HTR-8/SVneo (cell line): ENCODE measurements around the gene LETM1.
"Not testable (repeated sequence)": the region's sequence is repeated elsewhere in the genome, so short reads cannot be mapped to it uniquely, and the experiment has no call there.

ENCODE experiments used
- DNase-seq: peaks from one replicate; pipeline ENCODE4 v3.0.0; 2011; ENCODE audit warnings: low spot score, mixed read lengths; ENCODE audit not compliant: insufficient read length
- FAIRE-seq: peaks from 2 replicates; lab custom pipeline; 2011; peaks lifted over from hg19 to GRCh38; lab: Jason Lieb, UNC

The LETM1 gene

DNA sequence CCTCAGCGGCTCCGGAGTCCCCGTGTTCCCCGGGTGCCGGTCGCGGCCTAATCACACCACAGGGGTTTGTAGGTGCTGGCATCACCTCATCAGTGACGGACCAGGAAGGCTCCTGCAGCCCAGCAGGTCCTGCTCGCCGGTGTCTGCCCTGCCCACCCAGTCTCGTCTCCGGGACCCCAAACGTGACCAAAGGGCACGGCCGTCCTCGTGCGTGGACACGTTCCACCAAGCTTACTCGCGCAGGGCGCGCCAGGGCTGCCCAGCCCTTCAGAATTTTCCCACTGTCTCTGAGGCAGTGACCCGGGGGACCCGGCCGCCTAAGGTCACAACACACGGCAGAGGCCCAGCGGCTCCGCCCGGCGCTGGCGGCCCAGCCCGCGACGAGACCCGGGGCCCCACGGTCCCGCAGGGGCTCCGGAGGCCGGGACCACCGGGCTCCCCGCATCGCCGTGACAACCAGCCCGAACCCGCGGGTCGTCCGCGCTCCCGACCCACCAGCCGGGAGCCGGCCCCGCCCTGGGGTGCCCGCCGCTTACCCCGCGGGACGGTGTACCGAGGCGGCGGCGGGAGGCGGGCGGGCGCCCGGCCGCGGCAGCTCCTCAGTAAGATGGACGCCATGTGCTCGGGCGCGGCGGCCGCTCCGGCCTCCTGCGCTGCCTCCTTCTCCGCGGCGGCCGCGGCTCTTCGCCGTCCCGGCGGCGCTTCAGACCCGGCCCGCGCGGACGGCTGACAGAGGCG lies 454 bp downstream of the LETM1 start:
- FAIRE-seq: no peak
- DNase-seq: peak; percentile 31

DNA sequence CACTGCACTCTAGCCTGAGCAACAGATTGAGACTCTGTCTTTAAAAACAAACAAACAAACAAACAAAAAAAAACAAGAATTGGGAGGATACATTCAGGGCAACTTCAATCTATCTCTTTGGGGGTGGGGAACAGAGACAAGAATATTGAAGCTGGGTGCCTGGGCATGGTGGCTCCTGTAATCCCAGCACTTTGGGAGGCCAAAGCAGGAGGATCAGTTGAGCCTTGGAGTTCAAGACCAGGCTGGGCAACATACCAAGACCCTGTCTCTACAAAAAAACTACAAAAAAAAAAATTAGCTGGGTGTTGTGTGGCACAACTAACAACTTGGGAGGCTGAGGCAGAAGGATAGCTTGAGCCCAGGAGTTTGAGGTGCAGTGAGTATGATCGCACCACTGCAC lies 1.2 kb downstream of the LETM1 start:
- FAIRE-seq (no peak), DNase-seq (no peak)

- no peak for FAIRE-seq
- DNase-seq: no peak
Observed at GRCh38 chr4:1852904-1853623, 2.9 kb downstream of the LETM1 start.

- no peak for DNase-seq
- FAIRE-seq: no peak
Observed at GRCh38 chr4:1851575-1852410, 4.2 kb downstream of the LETM1 start.

- DNase-seq: no peak
- no peak for FAIRE-seq
Observed at GRCh38 chr4:1851160-1851559, 4.8 kb downstream of the LETM1 start.

DNA sequence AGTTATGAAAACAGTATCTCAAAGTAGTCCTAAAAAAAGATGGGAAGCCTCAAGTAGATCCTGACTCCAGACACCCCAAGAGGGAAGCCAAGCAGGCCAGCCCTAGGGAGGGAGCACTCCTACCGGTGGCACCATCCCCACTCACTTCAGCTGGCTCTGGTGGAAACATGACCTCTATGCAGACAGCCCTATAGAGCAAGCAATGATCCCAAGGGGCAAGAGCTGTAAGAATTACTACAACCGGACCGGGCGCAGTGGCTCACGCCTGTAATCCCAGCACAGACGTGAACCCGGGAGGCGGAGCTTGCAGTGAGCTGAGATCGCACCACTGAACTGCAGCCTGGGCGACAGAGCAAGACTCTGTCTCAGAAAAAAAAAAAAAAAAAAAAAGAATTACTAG lies 5.7 kb downstream of the LETM1 start:
- DNase-seq (no peak), FAIRE-seq (no peak)

DNA sequence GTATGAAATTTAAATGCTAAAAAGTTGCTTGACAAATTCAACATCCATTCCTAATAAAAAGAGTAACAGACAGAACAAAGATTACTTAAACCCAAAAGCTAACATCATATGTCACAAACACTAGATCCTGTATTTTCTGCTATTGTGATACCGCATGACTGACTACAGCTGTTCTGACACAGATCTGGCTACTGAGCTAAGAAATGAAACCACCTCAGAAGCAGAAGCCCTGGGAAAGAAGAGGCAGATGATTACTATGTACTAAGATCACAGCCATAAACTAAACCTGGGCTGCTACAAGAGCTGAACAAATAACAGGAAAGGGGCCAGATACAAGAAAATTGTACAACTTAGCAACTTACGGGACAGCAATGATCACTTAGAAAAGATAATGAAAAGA lies 9.4 kb downstream of the LETM1 start:
- FAIRE-seq (no peak), DNase-seq (no peak)

DNA sequence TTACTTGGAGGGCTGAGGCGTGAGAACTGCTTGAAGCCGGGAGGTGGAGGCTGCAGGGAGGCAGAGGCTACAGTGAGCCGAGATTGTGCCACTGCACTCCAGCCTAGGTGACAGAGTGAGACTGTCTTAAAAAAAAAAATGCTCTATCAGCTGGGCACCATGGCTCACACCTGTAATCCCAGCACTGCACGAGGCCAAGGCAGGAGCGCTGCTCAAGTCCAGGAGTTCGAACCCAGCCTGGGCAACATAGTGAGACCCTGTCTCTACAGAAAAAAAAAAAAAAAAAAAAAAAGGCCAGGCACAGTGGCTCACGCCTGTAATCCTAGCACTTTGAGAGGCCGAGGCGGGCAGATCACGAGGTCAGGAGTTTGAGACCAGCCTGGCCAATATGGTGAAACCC lies 11.3 kb downstream of the LETM1 start:
- not testable (repeated sequence) for FAIRE-seq

GRCh38 chr4:1843852-1844251 lies 12.1 kb downstream of the LETM1 start:
- peak; percentile 60 for FAIRE-seq
- DNase-seq: no peak

More for the DNA sequence above, 11.3 kb downstream of the LETM1 start:
- not testable (repeated sequence) for DNase-seq

DNA sequence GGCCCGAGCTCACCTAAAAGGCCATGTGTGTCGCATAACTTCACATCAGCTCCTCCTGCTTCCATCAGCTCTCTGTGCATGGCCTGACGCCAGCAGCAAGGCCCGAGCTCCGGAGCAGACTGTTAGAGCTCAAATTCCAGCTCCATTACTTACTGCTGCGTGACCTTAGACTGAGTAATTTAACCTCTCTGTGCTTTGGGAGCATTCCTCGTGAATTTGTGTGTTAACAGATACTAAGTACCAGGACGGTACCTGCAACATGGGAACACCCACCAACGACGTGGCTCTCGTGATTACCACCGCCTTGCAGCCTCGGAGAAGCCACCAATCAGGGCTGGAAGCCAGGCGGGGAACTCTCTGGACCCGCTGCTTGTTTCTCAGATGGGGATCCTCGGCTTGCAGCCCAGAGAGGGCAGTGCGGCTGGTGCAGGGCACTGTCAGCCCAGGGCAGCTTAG lies 12.9 kb downstream of the LETM1 start:
- DNase-seq: peak; percentile 40
- peak; percentile 38 for FAIRE-seq

GRCh38 chr4:1842339-1842895 lies 13.5 kb downstream of the LETM1 start:
- DNase-seq (no peak), FAIRE-seq (no peak)

- DNase-seq (no peak), FAIRE-seq (no peak)
Observed at GRCh38 chr4:1841887-1842210, 14.1 kb downstream of the LETM1 start.

DNA sequence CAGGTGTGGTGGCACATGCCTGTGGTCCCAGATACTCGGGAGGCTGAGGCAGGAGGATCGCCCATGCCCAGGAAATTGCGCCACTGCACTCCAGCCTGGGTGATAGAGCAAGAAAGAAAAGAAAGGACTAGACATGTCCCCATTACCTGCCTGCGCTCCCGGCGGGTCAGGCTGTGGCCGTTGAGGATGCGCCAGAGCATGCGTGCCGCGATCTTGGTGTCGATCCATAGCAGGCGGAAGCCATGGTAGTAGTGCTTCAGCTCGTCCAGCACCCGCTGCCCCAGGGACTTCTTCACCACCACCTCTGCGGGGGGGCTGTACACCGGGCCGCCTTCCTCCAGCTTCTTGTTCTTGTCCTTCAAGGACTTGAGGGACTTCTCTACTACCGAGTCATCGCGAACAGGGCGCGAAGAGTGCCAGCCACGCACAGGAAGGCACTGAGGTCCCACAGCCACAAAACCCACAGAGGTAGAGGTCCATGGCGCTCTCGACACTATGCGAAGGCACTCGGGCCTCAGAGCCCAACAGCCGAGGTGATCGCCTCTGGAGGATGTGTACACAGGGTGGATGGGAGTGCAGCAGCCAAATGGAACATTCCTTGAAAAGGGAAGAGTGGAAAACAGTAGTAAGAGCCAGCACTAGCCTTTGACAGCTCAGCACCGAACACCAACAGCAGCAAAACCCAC lies 14.6 kb downstream of the LETM1 start:
- DNase-seq: no peak
- no peak for FAIRE-seq

GRCh38 chr4:1839282-1839681 lies 16.7 kb downstream of the LETM1 start:
- FAIRE-seq (no peak), DNase-seq (no peak)

DNA sequence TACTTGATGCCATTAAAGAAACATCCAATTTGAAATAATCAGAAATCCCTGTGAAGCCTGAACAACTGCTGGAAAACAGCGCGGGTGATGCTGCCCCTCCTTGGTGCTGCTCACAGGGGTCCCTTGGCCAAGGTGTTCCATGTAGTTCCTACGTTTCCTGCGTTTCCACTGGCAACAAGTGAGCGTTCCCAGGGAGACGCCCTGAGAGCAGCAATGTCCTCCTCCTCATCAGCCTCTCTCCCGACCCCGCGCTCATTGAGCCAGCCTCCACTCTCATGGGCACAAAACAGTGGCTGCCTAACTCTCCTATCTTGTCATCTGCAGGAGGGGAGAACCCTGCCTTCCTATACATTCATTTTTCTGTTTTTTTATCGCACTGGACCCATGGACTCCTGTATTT lies 18.9 kb downstream of the LETM1 start:
- DNase-seq (no peak), FAIRE-seq (no peak)

- FAIRE-seq: no peak
- DNase-seq: no peak
Observed at GRCh38 chr4:1836650-1837049, 19.3 kb downstream of the LETM1 start.

DNA sequence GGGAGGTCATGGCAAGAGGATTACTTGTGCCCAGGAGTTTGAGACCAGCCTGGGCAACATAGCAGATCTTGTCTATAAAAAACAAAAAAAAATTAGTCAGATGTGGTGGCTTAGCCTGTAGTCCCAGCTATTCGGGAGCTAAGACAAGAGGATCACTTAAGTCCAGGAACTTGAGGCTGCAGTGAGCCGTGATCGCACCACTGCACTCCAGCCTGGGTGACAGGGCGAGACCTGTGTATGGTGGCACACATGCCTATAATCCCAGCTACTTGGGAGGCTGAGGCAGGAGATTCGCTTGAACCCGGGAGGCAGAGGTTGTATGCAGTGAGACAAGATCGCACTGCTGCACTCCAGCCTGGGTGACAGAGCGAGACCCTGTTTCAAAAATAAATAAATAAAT lies 20.1 kb downstream of the LETM1 start:
- FAIRE-seq: not testable (repeated sequence)

DNA sequence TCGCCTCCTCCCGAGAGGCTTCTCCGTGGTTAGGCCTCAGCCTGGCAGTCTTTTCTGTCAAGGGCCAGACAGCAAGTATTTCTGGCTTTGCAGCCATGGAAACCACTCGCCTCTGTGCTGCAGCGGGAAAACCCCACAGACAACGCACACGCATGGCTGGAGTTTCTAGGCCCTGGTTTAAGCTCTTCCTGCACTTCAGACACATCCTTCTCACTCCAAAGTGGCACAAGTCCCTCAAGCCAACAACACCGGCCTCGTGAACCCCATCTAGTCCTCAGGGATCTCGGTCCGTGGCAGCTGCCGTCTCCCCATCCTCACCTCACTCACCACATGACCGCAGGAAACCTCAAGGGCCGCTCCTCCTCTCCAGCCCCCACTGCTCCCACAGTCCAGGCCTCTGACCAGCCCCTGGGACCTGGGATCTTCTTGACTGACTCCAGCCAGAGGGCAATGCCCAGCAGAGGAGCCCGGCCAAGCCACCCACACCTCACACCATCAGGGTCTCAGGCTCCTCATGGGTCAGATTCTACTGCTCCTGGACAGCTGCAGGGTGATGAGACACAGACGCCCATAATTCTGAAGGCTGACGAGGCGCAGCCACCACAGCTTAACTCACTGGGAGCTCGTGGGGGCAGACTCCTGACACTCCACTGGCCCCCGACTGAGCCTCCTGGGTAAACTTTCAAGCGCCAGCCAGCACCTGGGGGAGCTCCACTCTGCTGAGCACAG lies 21.7 kb downstream of the LETM1 start:
- DNase-seq (no peak), FAIRE-seq (no peak)

More for the DNA sequence above, 20.1 kb downstream of the LETM1 start:
- DNase-seq: not testable (repeated sequence)

- FAIRE-seq (no peak), DNase-seq (no peak)
Observed at GRCh38 chr4:1833307-1834046, 22.5 kb downstream of the LETM1 start.
